NOMO-1 treated with dmso at 0.1 percent for 144 hours (cell line): ENCODE data around the gene GPD1L.
"Not testable (repeated sequence)": the region's sequence is repeated elsewhere in the genome, so short reads cannot be mapped to it uniquely, and the experiment has no call there.

Experiments used
- DNase-seq: peaks from one replicate; lab custom pipeline; 2025; ENCODE audit not compliant: unreplicated experiment; lab: John Stamatoyannopoulos, UW

GPD1L gene

DNA sequence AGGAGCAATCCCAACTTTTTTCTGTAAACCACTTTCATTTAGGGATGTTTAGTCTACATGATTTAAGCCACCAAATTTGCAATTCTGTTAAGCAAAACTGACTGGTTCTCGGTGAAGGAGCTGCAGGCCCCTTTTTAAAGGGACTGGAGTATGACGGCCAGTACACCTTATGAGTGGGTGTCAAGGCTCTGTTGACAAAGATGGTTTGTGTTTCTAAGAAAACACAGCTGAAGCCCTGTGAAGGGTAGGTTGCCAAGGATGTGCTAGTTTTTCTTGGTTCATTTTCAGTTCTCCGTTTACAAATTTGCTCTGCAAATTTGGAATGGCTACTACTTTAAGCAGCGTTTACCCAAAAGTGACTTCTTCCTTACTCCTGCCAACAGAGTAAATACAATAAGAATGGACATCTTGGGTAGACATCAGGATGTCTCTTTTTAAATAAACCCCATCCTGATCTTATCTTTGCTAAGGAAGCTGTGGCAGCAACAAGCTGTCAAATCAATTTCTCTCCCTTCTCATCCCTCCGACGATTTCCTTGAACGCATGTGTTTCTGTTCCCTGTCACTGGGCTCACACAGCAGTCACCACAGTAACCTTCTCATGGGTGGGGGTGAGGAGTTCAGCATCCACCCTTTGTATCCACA lies 73.8 kb downstream of the GPD1L start:
- no peak for DNase-seq

GRCh38 chr3:32181365-32181764 lies 74.9 kb downstream of the GPD1L start:
- no peak for DNase-seq

GRCh38 chr3:32181796-32182195 lies 75.4 kb downstream of the GPD1L start:
- DNase-seq, result no peak

DNA sequence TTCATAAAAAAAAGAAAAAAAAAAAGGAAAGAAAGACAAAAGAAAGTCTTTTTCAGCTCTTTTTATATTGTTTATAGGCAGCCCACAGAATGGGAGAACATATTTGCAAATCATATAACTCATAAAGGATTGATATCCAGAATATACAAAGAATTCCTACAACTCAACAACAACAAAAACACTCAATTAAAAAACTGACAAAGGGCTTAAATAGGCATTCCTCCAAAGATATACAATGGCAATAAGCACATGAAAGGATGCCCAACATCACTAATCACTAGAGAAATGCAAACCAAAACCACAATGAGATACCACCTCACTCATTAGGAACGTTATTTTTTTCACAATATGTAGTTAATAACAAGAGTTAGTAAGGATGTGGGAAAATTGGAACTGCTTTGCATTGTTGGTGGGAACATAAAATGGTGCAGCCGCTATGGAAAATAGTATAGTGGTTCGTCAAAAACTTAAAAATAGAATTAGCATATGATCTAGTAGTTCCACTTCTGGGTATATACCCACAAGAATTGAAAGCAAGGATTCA lies 77.8 kb downstream of the GPD1L start:
- no peak for DNase-seq

DNA sequence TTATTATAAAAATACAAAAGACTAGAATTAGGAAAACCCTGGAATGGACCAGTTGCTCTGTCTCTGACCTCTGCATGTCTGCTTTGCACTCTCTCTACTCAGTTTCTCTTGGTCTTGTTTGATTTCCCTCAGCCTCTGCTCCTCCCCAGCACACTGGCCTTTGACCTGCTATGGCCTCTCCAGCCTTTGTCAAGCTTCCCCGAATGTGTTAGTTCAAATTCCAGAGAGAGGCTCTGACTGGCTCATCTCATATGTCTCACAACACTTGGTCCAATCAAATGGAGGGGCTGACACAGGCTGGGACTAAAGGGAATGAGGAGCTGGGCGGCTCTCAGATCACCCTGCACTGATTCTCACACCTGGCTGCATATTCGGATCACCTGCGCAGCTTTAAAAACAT lies 79.7 kb downstream of the GPD1L start:
- DNase-seq, result no peak

DNA sequence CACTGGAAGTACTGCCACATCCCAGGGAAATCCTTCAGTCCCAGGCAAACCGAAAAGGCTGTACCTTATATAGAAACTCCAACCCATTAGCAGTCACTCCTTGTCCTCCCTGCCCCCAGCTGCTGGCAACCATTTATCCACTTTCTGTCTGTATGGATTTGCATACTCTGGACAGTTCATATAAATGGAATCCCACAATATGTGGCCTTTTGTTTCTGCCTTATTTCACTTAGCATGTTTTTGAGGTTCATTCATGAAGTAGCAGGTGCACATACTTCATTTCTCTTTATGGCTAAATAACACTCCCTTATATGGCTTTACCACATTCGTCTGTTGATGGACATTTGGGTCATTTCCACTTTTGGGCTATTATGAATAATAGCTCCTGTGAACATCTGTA lies 80.5 kb downstream of the GPD1L start:
- DNase-seq, result no peak

DNA sequence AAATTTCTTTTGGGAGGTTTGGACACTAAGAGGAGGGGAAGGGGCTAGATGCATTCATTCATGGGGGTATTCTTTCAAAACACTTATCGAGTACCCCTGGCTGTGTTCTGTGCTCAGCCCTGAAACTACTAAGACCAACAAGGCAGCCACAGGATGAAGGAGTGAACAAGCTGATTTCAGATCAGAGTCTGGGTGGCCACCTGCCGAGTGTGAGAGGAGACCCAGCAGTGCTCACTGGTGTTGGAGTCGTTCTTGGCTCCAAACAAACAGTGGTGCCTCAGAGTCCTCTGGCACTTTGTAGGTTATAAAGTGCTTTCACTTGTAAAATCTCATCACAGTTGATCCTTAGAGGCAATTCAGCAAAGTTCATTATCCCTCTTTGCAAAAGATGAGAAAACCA lies 83.3 kb downstream of the GPD1L start:
- DNase-seq, result no peak

- not testable (repeated sequence) for DNase-seq
These were observed 84.1 kb downstream of the GPD1L start for GRCh38 chr3:32190556-32190955.

DNA sequence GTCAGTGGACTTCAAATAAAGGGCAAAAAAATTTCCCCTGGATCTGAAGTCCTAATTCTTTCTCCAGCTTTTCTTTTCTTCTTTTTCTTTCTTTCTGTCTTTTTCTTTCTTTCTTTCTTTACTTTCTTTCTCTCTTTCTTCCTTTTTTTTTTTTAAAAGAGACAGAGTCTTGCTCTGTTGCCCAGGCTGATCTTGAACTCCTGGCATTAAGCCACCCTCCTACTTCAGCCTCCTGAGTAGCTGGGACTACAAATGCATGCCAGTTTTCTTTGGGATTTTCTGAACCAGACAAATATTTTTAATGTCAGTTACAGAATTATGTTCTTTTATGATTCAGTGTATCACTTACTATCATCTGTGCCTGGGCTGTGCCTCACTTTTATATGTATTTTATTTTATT lies 86.7 kb downstream of the GPD1L start:
- no peak for DNase-seq

DNA sequence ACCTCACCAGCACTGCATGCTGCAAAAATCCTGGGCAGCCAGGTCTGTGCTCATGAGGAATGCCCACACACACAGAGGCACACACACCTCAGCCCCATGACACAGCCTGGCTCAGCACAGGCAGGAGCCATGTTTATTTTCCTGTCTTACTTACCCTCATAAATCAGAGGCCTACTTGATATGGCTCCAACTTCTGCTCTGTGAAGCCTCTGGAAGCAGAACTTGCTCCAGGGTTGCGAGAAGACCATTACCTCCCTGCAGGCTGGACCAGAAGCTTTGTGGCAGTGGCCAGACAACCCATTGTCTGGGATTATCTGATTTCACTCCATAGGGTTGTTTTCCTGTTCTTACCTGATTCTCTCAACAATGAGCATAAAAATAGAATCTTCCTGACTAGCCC lies 88.2 kb downstream of the GPD1L start:
- no peak for DNase-seq

GRCh38 chr3:32195995-32196540 lies 89.6 kb downstream of the GPD1L start:
- DNase-seq, result no peak

- DNase-seq, result no peak
These were observed 91.6 kb downstream of the GPD1L start for GRCh38 chr3:32197991-32198390.

GRCh38 chr3:32198714-32199113 lies 92.3 kb downstream of the GPD1L start:
- no peak for DNase-seq

- DNase-seq, result no peak
These were observed 94.1 kb downstream of the GPD1L start for GRCh38 chr3:32200490-32200889.

GRCh38 chr3:32200992-32201758 lies 94.8 kb downstream of the GPD1L start:
- no peak for DNase-seq

- DNase-seq, result no peak
These were observed 96.1 kb downstream of the GPD1L start for GRCh38 chr3:32202496-32202895.

DNA sequence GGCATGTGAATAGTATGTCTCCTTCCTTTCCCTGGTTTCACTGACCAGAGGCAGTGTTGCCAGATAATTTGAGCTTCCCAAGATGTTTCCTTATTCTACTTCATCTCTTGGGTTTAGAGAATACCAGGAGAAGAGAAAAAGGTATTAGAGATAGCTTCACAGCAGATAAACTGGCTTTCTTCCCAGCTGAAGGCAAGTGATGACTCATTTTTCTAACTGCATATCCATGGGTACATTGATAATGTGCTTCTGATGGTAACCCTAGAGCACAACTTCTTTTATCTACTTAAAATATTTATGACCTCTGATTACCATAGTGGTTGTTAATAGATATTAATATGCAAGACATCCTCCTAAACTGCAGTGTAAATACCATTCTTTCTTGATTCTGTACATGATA lies 97.4 kb downstream of the GPD1L start:
- no peak for DNase-seq

DNA sequence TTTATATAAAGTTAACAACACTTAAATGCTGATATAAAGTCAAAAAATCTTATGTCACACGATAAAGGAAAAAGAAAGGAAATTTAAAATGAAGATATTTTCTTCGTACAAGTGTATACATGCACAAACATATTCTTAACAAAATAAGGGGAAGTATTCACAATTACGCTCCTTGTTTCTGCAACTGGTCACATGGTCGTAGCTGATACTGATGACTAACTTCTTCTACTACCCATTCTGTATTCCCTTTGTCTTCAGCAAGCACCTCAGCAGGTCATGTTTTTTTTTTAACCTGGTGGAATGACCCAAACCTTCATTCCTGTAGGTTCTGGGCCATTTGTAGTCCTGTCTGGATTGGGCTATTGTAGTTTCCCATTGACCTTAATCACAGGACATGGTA lies 102.0 kb downstream of the GPD1L start:
- no peak for DNase-seq

DNA sequence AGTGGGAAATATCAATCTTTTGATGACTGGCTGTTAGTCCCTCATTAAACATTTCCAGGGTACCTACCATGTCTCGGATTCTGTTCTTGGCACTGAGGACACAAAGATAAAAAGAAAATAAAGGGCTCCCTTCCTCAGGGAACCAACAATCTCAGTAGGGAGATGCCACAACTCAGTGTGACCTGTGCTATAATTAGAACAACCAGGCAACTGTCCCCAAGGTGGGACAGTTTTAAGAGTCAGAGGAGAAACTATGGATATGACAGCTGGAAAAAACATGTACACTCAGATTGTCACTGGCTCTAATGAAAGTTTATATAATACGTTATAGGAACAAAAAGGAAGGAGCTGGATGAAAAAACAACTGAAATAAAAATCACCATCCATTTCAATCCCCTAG lies 108.8 kb downstream of the GPD1L start:
- DNase-seq, result no peak

GRCh38 chr3:32216172-32216783 lies 109.9 kb downstream of the GPD1L start:
- no peak for DNase-seq

DNA sequence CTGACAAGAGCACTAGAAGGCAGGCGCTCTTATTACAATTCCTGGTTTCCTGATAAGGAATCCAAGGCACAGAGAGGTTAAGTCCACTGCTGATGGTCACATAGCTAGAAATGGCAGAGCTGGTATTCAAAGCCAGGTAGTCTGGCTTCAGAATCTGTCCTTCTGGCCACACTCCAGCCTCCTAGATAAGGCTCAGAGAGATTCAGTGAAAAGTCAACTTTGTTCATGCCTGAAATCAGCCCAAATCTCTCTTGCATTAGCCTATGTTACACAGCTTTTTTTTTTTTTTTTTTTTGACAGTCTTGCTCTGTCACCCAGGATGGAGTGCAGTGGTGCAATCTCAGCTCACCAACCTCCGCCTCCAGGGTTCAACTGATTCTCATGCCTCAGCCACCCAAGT lies 110.9 kb downstream of the GPD1L start:
- DNase-seq, result no peak
